IMR-90 (cell line): ENCODE data around the gene COL18A1. TPM values are rescaled to one million over a fixed set of nuclear protein-coding genes. Genes with fewer than 3 reads are reported as not detected.

Experiments
- ATAC-seq: fragments of 200-7000 bp; cut with Tn5 transposase; 2 replicates; pipeline ENCODE4 v1.9.1; 2020; ENCODE audit warnings: low read depth, mild to moderate bottlenecking, moderate library complexity
- BruUV-seq: library from RNA; stranded (reverse); fragments of 400-500 nt; replicated peaks from 2 replicates; lab custom pipeline; 2021; lab: Mats Ljungman, UMichigan
- CTCF ChIA-PET: fragments of 300-600 bp; formaldehyde crosslinking; extraction: SDS; loops from one replicate; lab custom pipeline; 2021; ENCODE audit warnings: antibody characterized with exemption; lab: Yijun Ruan, JAX
- POLR2A ChIA-PET: fragments of 300-600 bp; sonication (Branson Sonifier 250); formaldehyde crosslinking; loops from one replicate; lab custom pipeline; 2022; ENCODE audit warnings: antibody characterized with exemption; ENCODE audit not compliant: unreplicated experiment; lab: Charles Lee
- DNase-seq: peaks from one replicate; pipeline ENCODE4 v3.0.0; 2013
- H2AFZ ChIP-seq: replicated peaks from 2 replicates; pipeline ENCODE3; 2013; ENCODE audit warnings: low read length, mild to moderate bottlenecking; ENCODE audit not compliant: poor library complexity
- H2AK5ac ChIP-seq: 2 replicates; pipeline ENCODE4 v1.6.1; 2013; ENCODE audit warnings: low read depth, low read length, inconsistent platforms
- H2AK9ac ChIP-seq: replicated peaks from 2 replicates; pipeline ENCODE3; 2013; ENCODE audit warnings: mild to moderate bottlenecking, low read depth, low read length, moderate library complexity; ENCODE audit not compliant: poor library complexity
- H2BK120ac ChIP-seq: 2 replicates; pipeline ENCODE4 v1.6.1; 2013; ENCODE audit warnings: low read depth, low read length, inconsistent platforms
- H2BK15ac ChIP-seq: 3 replicates; pipeline ENCODE4 v1.6.1; 2013; ENCODE audit warnings: low read depth, low read length, inconsistent platforms
- H2BK20ac ChIP-seq: 2 replicates; pipeline ENCODE4 v1.6.1; 2013; ENCODE audit warnings: low read depth, mild to moderate bottlenecking, inconsistent platforms, low read length, moderate library complexity
- H2BK5ac ChIP-seq: 2 replicates; pipeline ENCODE4 v1.6.1; 2013; ENCODE audit warnings: mild to moderate bottlenecking, low read depth, low read length, inconsistent platforms; ENCODE audit not compliant: poor library complexity, severe bottlenecking
- H3K14ac ChIP-seq: replicated peaks from 2 replicates; pipeline ENCODE4 v1.6.1; 2013; ENCODE audit warnings: low read depth, low read length, inconsistent platforms
- H3K18ac ChIP-seq: 2 replicates; pipeline ENCODE4 v1.6.1; 2013; ENCODE audit warnings: low read depth, low read length, control low read depth
- H3K23ac ChIP-seq: 2 replicates; pipeline ENCODE4 v1.6.1; 2013; ENCODE audit warnings: low read depth, low read length, inconsistent platforms
- H3K27ac ChIP-seq: 2 replicates; pipeline ENCODE4 v1.5.1; 2013; ENCODE audit warnings: mild to moderate bottlenecking, control low read depth, low read length; ENCODE audit not compliant: insufficient read depth
- H3K27me3 ChIP-seq: 2 replicates; pipeline ENCODE4 v1.6.1; 2013; ENCODE audit warnings: low read length; ENCODE audit not compliant: control insufficient read depth, insufficient read depth
- H3K36me3 ChIP-seq: 2 replicates; pipeline ENCODE4 v1.6.1; 2013; ENCODE audit warnings: low read length, mixed read lengths; ENCODE audit not compliant: control insufficient read depth, insufficient read depth
- H3K4ac ChIP-seq: 2 replicates; pipeline ENCODE4 v1.6.1; 2013; ENCODE audit warnings: low read depth, low read length, inconsistent platforms
- H3K4me1 ChIP-seq: 2 replicates; pipeline ENCODE4 v1.6.1; 2013; ENCODE audit warnings: low read length, mixed read lengths; ENCODE audit not compliant: control insufficient read depth, insufficient read depth
- H3K4me2 ChIP-seq: 2 replicates; pipeline ENCODE4 v1.6.1; 2013; ENCODE audit warnings: low read depth, mild to moderate bottlenecking, control low read depth, low read length, moderate library complexity
- H3K4me3 ChIP-seq: 2 replicates; pipeline ENCODE4 v1.5.1; 2013; ENCODE audit warnings: low read depth, mild to moderate bottlenecking, control low read depth, low read length, moderate library complexity; ENCODE audit not compliant: insufficient read depth
- H3K56ac ChIP-seq: 2 replicates; pipeline ENCODE4 v1.6.1; 2013; ENCODE audit warnings: low read length, inconsistent platforms; ENCODE audit not compliant: insufficient read depth; ENCODE audit errors: extremely low read depth
- H3K79me1 ChIP-seq, 2 experiments: 2 replicates each; pipeline ENCODE4 v1.6.1; 2013; ENCODE audit warnings: low read length in 2 of 2, inconsistent platforms in 1 of 2, low read depth in 1 of 2
- H3K9ac ChIP-seq: 2 replicates; pipeline ENCODE4 v1.6.1; 2013; ENCODE audit warnings: low read depth, low read length, control low read depth
- H3K9me1 ChIP-seq: 2 replicates; pipeline ENCODE4 v1.6.1; 2013; ENCODE audit warnings: low read length, inconsistent platforms; ENCODE audit not compliant: insufficient read depth
- H3K9me3 ChIP-seq: 2 replicates; pipeline ENCODE4 v1.6.1; 2013; ENCODE audit warnings: low read length; ENCODE audit not compliant: control insufficient read depth, insufficient read depth
- H4K20me1 ChIP-seq: 2 replicates; pipeline ENCODE4 v1.6.1; 2013; ENCODE audit warnings: low read length, inconsistent platforms; ENCODE audit not compliant: insufficient read depth
- H4K5ac ChIP-seq: 2 replicates; pipeline ENCODE4 v1.6.1; 2013; ENCODE audit warnings: mild to moderate bottlenecking, low read depth, low read length, control low read depth
- H4K8ac ChIP-seq, 2 experiments: 2 replicates each; pipeline ENCODE4 v1.6.1; 2013; ENCODE audit warnings: low read depth in 2 of 2, low read length in 2 of 2, control low read depth in 1 of 2, inconsistent platforms in 1 of 2
- H4K91ac ChIP-seq: 2 replicates; pipeline ENCODE4 v1.6.1; 2013; ENCODE audit warnings: low read depth, low read length, inconsistent platforms; ENCODE audit not compliant: insufficient read depth
- BHLHE40 ChIP-seq: fragments of 150-350 bp; IDR thresholded peaks from 2 replicates; pipeline ENCODE4 v1.6.1; 2016; ENCODE audit warnings: mild to moderate bottlenecking, low read depth, low read length
- CHD1 ChIP-seq: IDR thresholded peaks from 2 replicates; pipeline ENCODE4 v1.6.1; 2012; ENCODE audit warnings: low read depth, low read length, improper control_type of control experiment
- CTCF ChIP-seq: conservative IDR thresholded peaks from 2 replicates; pipeline ENCODE4 v1.5.1; 2012; ENCODE audit warnings: mild to moderate bottlenecking, low read depth, low read length, improper control_type of control experiment
- ELK1 ChIP-seq: fragments of 150-350 bp; IDR thresholded peaks from 2 replicates; pipeline ENCODE4 v1.6.1; 2016; ENCODE audit warnings: low read depth, mild to moderate bottlenecking, low read length, moderate library complexity, borderline replicate concordance
- MAFK ChIP-seq: IDR thresholded peaks from 2 replicates; pipeline ENCODE4 v1.6.1; 2012; ENCODE audit warnings: low read depth, low read length, improper control_type of control experiment
- MAZ ChIP-seq: IDR thresholded peaks from 2 replicates; pipeline ENCODE4 v1.6.1; 2012; ENCODE audit warnings: low read depth, mild to moderate bottlenecking, low read length, improper control_type of control experiment, moderate library complexity, borderline replicate concordance
- MXI1 ChIP-seq: IDR thresholded peaks from 2 replicates; pipeline ENCODE4 v1.6.1; 2012; ENCODE audit warnings: low read depth, mild to moderate bottlenecking, low read length, moderate library complexity, borderline replicate concordance
- NFE2L2 ChIP-seq: fragments of 150-350 bp; IDR thresholded peaks from 2 replicates; pipeline ENCODE4 v1.6.1; 2016; ENCODE audit warnings: low read depth, mild to moderate bottlenecking, low read length
- POLR2A ChIP-seq: IDR thresholded peaks from 2 replicates; pipeline ENCODE4 v1.6.1; 2012; ENCODE audit warnings: mild to moderate bottlenecking, low read depth, low read length
- RAD21 ChIP-seq: IDR thresholded peaks from 2 replicates; pipeline ENCODE4 v1.6.1; 2012; ENCODE audit warnings: low read length, improper control_type of control experiment
- RCOR1 ChIP-seq: IDR thresholded peaks from 2 replicates; pipeline ENCODE4 v1.6.1; 2012; ENCODE audit warnings: mild to moderate bottlenecking, low read length, improper control_type of control experiment; ENCODE audit not compliant: insufficient replicate concordance
- RFX5 ChIP-seq: IDR thresholded peaks from 2 replicates; pipeline ENCODE4 v1.8.0; 2012; ENCODE audit warnings: low read depth, mild to moderate bottlenecking, low read length, moderate library complexity
- USF2 ChIP-seq: fragments of 150-350 bp; IDR thresholded peaks from 2 replicates; pipeline ENCODE4 v1.6.1; 2017; ENCODE audit warnings: mild to moderate bottlenecking, antibody characterized with exemption, low read length, low read depth
- WGBS, 2 experiments: methylation state at CpG; one replicate each; pipeline versions ENCODE4 v1.1.5 to v1.1.7; 2013; ENCODE audit warnings: missing lambda C conversion rate in 2 of 2; ENCODE audit not compliant: insufficient read length in 1 of 2; ENCODE audit errors: extremely low coverage in 2 of 2; 5-methylcytosine and 5-hydroxymethylcytosine counted together
- dilution Hi-C: fragments of 300-500 bp; cut with HindIII; formaldehyde crosslinking; loops from one replicate; pipeline ENCODE4 v1.14.3; 2018; ENCODE audit warnings: low sequenced_read_pairs; ENCODE audit not compliant: unreplicated experiment
- in situ Hi-C: fragments of 300-500 bp; cut with MboI; formaldehyde crosslinking; loops from 3 replicates; pipeline ENCODE4 v1.14.3; 2019; ENCODE audit warnings: low sequenced_read_pairs, inconsistent platforms, mixed read lengths
- intact Hi-C: fragments of 100-400 bp; cut with micrococcal nuclease; formaldehyde crosslinking; loops from 2 replicates; pipeline ENCODE4 v1.10.0; 2022
- polyA plus RNA-seq, 3 experiments: library from polyadenylated mRNA; depleted of rRNA; stranded (reverse); fragments of >200 nt; gene quantifications; 2 replicates each; pipeline ENCODE4 v1.2.3, GENCODE V29; 2012; ENCODE audit warnings: low replicate concordance in 1 of 3
- total RNA-seq: library from RNA; depleted of rRNA; stranded (reverse); fragments of >200 nt; gene quantifications from 2 replicates; pipeline ENCODE4 v1.2.3, GENCODE V29; 2012

COL18A1 gene
- total and polyA plus RNA-seq, 2 of the 4 experiments (the other 2 are of a cell fraction), result 4.3 to 46.7 TPM

GRCh38 chr21:45530423-45531113 lies 125.6 kb downstream of the COL18A1 start:
- Histone ChIP-seq H3K4me1 (peaks cover 4% of the 10 kb centered on the region), H3K9me3 (no peaks in the 10 kb centered on the region), H3K14ac (no peak overlapping the region), H2BK15ac (no peak overlapping the region), H3K56ac (no peak overlapping the region), H3K9ac (no peak overlapping the region), H3K4me3 (no peak overlapping the region), H3K27me3 (no peaks in the 10 kb centered on the region), H2BK20ac (no peak overlapping the region), H3K23ac (no peak overlapping the region), H4K20me1 (peaks cover 4% of the 10 kb centered on the region; the same call in 1 of the 2 replicates), H2BK5ac (no peak overlapping the region), H2AFZ (no peak overlapping the region), H4K91ac (no peak overlapping the region), H4K8ac (no peak overlapping the region), H2BK120ac (no peak overlapping the region), H3K18ac (no peak overlapping the region), H3K4ac (no peak overlapping the region), H2AK9ac (no peak overlapping the region), H3K79me1 (peaks cover 8 to 13% of the 10 kb centered on the region in 2 experiments; a peak in 2 of 4 replicates), H4K5ac (no peak overlapping the region), H2AK5ac (no peak overlapping the region), H3K27ac (no peak overlapping the region), H3K4me2 (no peak overlapping the region), H3K9me1 (peaks cover 14% of the 10 kb centered on the region), H3K36me3 (peaks cover 19% of the 10 kb centered on the region)
- POLR2A ChIA-PET, result no interaction called here
- WGBS, 2 experiments, result 96% methylated on average over 19 of the region's 50 CpGs; no CpG with 5 or more reads in 1 of the 2 experiments
- TF ChIP-seq NFE2L2, result no peak
- TF ChIP-seq POLR2A, result no peak
- TF ChIP-seq MXI1, result no peak
- no peak for TF ChIP-seq MAZ
- no peak for TF ChIP-seq BHLHE40
- TF ChIP-seq ELK1, result no peak
- no peak for TF ChIP-seq CTCF
- TF ChIP-seq USF2, result no peak
- TF ChIP-seq RAD21, result no peak
- no peak for TF ChIP-seq RCOR1
- TF ChIP-seq RFX5, result no peak
- TF ChIP-seq MAFK, result no peak
- no peak for TF ChIP-seq CHD1
- in situ Hi-C loops, result no loop called here
- intact Hi-C loops, result no loop called here
- CTCF ChIA-PET, result no interaction called here
- no TSS peak for BruUV-seq
- ATAC-seq (no peak), DNase-seq (no peak)
- dilution Hi-C loops, result no loop called here
